ENCODE results near the gene LRRC18.

- TF ChIP-seq, protein P1, sequence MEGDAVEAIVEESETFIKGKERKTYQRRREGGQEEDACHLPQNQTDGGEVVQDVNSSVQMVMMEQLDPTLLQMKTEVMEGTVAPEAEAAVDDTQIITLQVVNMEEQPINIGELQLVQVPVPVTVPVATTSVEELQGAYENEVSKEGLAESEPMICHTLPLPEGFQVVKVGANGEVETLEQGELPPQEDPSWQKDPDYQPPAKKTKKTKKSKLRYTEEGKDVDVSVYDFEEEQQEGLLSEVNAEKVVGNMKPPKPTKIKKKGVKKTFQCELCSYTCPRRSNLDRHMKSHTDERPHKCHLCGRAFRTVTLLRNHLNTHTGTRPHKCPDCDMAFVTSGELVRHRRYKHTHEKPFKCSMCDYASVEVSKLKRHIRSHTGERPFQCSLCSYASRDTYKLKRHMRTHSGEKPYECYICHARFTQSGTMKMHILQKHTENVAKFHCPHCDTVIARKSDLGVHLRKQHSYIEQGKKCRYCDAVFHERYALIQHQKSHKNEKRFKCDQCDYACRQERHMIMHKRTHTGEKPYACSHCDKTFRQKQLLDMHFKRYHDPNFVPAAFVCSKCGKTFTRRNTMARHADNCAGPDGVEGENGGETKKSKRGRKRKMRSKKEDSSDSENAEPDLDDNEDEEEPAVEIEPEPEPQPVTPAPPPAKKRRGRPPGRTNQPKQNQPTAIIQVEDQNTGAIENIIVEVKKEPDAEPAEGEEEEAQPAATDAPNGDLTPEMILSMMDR (IDR thresholded peaks at IDR 0.05): no peak
- TF ChIP-seq POLR2A (IDR thresholded peaks at IDR 0.05): no peak
Measured at GRCh38 chr10:48884179-48885045, 55.2 kb downstream of the LRRC18 start.

Measured in adrenal gland (tissue), 5 donors.